Effector memory CD4-positive, alpha-beta T cell (primary cell): Measurements from ENCODE around the gene PHF2.
A peak's percentile ranks its signal among the peaks of the same experiment; 100 is the strongest.

Source experiments
- DNase-seq, 3 donors: peaks; one replicate each; pipeline ENCODE4 v3.0.0-alpha.2; 2020
- H3K27ac ChIP-seq: 2 replicates; pipeline ENCODE4 v1.7.0; 2013; ENCODE audit warnings: mild to moderate bottlenecking, low read length, moderate library complexity; ENCODE audit not compliant: insufficient read depth, poor library complexity, severe bottlenecking
- H3K27me3 ChIP-seq: replicated peaks from 2 replicates; pipeline ENCODE4 v1.7.0; 2013; ENCODE audit warnings: mild to moderate bottlenecking, low read length; ENCODE audit not compliant: insufficient read depth, control insufficient read depth, poor library complexity, severe bottlenecking
- H3K36me3 ChIP-seq: 2 replicates; pipeline ENCODE4 v1.7.0; 2013; ENCODE audit warnings: mild to moderate bottlenecking, low read length, moderate library complexity; ENCODE audit not compliant: control insufficient read depth, insufficient read depth
- H3K4me1 ChIP-seq: 2 replicates; pipeline ENCODE4 v1.7.0; 2013; ENCODE audit warnings: low read length, mild to moderate bottlenecking; ENCODE audit not compliant: control insufficient read depth, insufficient read depth, poor library complexity, severe bottlenecking
- H3K4me3 ChIP-seq: 2 replicates; pipeline ENCODE4 v1.7.0; 2013; ENCODE audit warnings: low read length, low read depth, mild to moderate bottlenecking; ENCODE audit not compliant: insufficient read depth, poor library complexity, severe bottlenecking
- H3K9me3 ChIP-seq: 2 replicates; pipeline ENCODE4 v1.7.0; 2013; ENCODE audit warnings: mild to moderate bottlenecking, low read length, moderate library complexity; ENCODE audit not compliant: control insufficient read depth
- total RNA-seq, 3 donors: gene quantifications; one replicate each; lab custom pipeline; 2026; lab: John Stamatoyannopoulos, UW

Gene PHF2
- total RNA-seq: 77.0 to 87.1 (median 85.2) reads per million in 3 donors

- Histone ChIP-seq H3K9me3 (no peaks in the 10 kb centered on the region), H3K4me1 (peaks cover 23% of the 10 kb centered on the region), H3K27me3 (no peaks in the 10 kb centered on the region), H3K36me3 (no peaks in the 10 kb centered on the region), H3K4me3 (peak within 1 kb of the TSS; percentile 82), H3K27ac (peak within 1 kb of the TSS; percentile 74)
- peak in 1 of 3 donors; percentile 14 for DNase-seq
These were observed at the start of gene PHF2 for GRCh38 chr9:93576258-93577077. Gene PHF2 (plus strand): TSS chr9:93576584. CDS start chr9:93576774, 190 bp downstream.

GRCh38 chr9:93531374-93531773, 45.0 kb upstream of the PHF2 start:
- Histone ChIP-seq H3K4me3 (no peak overlapping the region), H3K4me1 (no peaks in the 10 kb centered on the region), H3K27ac (no peak overlapping the region), H3K9me3 (no peaks in the 10 kb centered on the region), H3K27me3 (no peaks in the 10 kb centered on the region), H3K36me3 (peaks cover 74% of the 10 kb centered on the region)
- no peak for DNase-seq

GRCh38 chr9:93532141-93532540, 44.2 kb upstream of the PHF2 start:
- H3K4me1 ChIP-seq: no peaks in the 10 kb centered on the region
- no peaks in the 10 kb centered on the region for H3K9me3 ChIP-seq
- no peak for DNase-seq
- H3K36me3 ChIP-seq: peaks cover 70% of the 10 kb centered on the region
- no peak overlapping the region for H3K4me3 ChIP-seq
- H3K27me3 ChIP-seq: no peaks in the 10 kb centered on the region
- H3K27ac ChIP-seq: no peak overlapping the region

- H3K27ac ChIP-seq: no peak overlapping the region
- no peak for DNase-seq
- peaks cover 58% of the 10 kb centered on the region for H3K36me3 ChIP-seq
- no peaks in the 10 kb centered on the region for H3K9me3 ChIP-seq
- no peak overlapping the region for H3K4me3 ChIP-seq
- H3K27me3 ChIP-seq: no peaks in the 10 kb centered on the region
- no peaks in the 10 kb centered on the region for H3K4me1 ChIP-seq
These were observed 42.5 kb upstream of the PHF2 start for GRCh38 chr9:93533863-93534262.

- H3K27ac ChIP-seq: no peak overlapping the region
- H3K9me3 ChIP-seq: no peaks in the 10 kb centered on the region
- no peaks in the 10 kb centered on the region for H3K4me1 ChIP-seq
- DNase-seq: no peak
- no peaks in the 10 kb centered on the region for H3K27me3 ChIP-seq
- H3K4me3 ChIP-seq: no peak overlapping the region
- peaks cover 49% of the 10 kb centered on the region for H3K36me3 ChIP-seq
These were observed 40.2 kb upstream of the PHF2 start for GRCh38 chr9:93536167-93536566.

- no peaks in the 10 kb centered on the region for H3K4me1 ChIP-seq
- no peak for DNase-seq
- H3K9me3 ChIP-seq: no peaks in the 10 kb centered on the region
- H3K4me3 ChIP-seq: no peak overlapping the region
- H3K36me3 ChIP-seq: peaks cover 42% of the 10 kb centered on the region
- no peak overlapping the region for H3K27ac ChIP-seq
- H3K27me3 ChIP-seq: no peaks in the 10 kb centered on the region
These were observed 39.5 kb upstream of the PHF2 start for GRCh38 chr9:93536874-93537273.

GRCh38 chr9:93540305-93540704, 36.1 kb upstream of the PHF2 start:
- H3K4me1 ChIP-seq: no peaks in the 10 kb centered on the region
- H3K36me3 ChIP-seq: peaks cover 38% of the 10 kb centered on the region
- no peaks in the 10 kb centered on the region for H3K9me3 ChIP-seq
- H3K4me3 ChIP-seq: no peak overlapping the region
- DNase-seq: no peak
- no peak overlapping the region for H3K27ac ChIP-seq
- no peaks in the 10 kb centered on the region for H3K27me3 ChIP-seq

GRCh38 chr9:93541005-93541404, 35.4 kb upstream of the PHF2 start:
- Histone ChIP-seq H3K9me3 (no peaks in the 10 kb centered on the region), H3K36me3 (peaks cover 40% of the 10 kb centered on the region), H3K27ac (no peak overlapping the region), H3K27me3 (no peaks in the 10 kb centered on the region), H3K4me3 (no peak overlapping the region), H3K4me1 (no peaks in the 10 kb centered on the region)
- no peak for DNase-seq

- no peak overlapping the region for H3K4me3 ChIP-seq
- DNase-seq: no peak
- H3K4me1 ChIP-seq: no peaks in the 10 kb centered on the region
- H3K27me3 ChIP-seq: no peaks in the 10 kb centered on the region
- H3K9me3 ChIP-seq: no peaks in the 10 kb centered on the region
- no peak overlapping the region for H3K27ac ChIP-seq
- peaks cover 43% of the 10 kb centered on the region for H3K36me3 ChIP-seq
These were observed 34.6 kb upstream of the PHF2 start for GRCh38 chr9:93541581-93542349.

GRCh38 chr9:93543117-93543516, 33.3 kb upstream of the PHF2 start:
- H3K9me3 ChIP-seq: no peaks in the 10 kb centered on the region
- no peak overlapping the region for H3K4me3 ChIP-seq
- no peak overlapping the region for H3K27ac ChIP-seq
- no peaks in the 10 kb centered on the region for H3K27me3 ChIP-seq
- H3K4me1 ChIP-seq: no peaks in the 10 kb centered on the region
- peaks cover 52% of the 10 kb centered on the region for H3K36me3 ChIP-seq
- DNase-seq: no peak
